ENCODE data around the gene BEX2.
"Not testable (repeated sequence)": the region's sequence is repeated elsewhere in the genome, so short reads cannot be mapped to it uniquely, and the experiment has no call there.

Gene BEX2

DNA sequence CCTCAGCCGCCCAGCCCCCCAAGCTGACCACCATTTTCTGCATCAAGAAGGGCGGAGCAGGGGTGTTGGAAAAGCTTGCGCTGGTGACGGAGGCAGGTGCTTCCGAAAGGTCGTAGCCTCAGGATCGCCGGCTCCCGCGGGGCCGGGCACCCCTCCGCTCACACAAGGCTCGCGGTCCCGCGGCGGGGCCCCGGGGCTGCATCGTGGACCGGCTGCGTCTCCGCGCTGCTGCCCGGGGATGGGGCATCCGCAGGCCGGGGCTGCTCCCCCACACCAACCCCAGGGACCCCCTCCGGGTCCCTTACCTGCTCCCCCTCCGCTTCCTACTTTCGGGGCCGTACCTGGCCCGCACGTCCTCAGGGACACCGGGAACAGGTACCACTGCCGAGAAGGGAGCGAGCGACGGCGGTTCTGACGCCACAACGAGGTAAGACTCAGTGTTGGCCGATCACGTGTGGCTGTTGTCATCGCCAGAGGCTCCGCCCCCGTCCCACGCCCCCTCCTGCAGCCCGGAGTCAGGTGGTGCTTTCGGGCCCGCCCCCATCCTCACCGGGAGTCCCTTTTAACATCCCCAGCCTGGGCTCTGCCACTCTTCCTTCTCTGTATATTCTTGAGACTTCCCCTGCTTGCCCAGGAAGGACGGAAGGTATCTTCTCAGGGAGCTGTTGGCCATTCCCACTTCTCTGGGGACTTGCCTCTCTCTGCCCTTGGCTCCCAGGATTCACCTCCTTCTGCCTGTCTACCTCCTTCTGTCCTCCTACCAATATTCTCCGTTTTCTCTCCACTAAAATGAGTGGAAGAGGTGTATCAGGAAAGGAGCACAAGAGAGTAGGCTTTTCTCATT is at the start of gene BEX2:
Gene BEX2, minus strand, starts transcription at position 436 of the 844 bp plus-strand sequence. CDS start 1,014 bp downstream, outside the sequence.
- no peak for DNase-seq (ENCODE audit: low read depth)

GRCh38 chrX:103360092-103360491 is 49.3 kb upstream of the BEX2 start:
- DNase-seq (ENCODE audit: low read depth) = no peak

DNA sequence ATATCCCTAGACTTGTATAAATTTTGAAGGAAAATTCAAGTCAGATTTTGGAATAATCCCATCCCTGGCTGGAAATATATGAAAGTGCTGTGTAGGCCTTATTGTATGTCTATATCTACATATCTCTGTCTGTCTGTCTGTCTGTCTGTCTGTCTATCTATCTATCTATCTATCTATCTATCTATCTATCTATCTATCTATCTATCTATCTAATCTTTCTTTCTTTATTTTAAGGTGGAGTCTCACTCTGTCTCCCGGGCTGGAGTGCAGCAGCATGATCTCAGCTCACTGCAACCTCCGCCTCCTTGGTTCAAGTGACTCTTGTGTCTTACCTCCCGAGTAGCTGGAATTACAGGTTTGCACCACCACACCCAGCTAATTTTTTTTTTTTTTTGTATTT is 48.8 kb upstream of the BEX2 start:
- not testable (repeated sequence) for DNase-seq (ENCODE audit: low read depth)

DNA sequence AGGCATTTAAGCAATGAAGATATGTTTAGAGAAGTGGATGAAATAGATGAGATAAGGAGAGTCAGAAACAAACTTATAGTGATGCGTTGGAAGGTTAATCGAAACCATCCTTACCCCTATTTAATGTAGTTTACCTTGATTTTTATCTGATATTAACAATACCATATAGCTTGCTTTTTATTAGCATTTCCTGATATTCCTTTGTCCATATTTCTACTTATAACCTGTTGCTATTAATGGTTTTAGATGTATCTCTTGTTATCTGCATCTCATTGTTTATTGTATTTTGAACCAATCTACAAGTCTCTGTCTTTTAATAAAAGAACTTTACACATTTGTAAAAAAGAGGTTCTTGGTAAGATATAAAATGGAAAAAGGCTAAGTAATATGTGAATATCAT is 47.1 kb upstream of the BEX2 start:
- no peak for DNase-seq (ENCODE audit: low read depth)

- no peak for DNase-seq (ENCODE audit: low read depth)
Observed at GRCh38 chrX:103356858-103357257, 46.1 kb upstream of the BEX2 start.

DNA sequence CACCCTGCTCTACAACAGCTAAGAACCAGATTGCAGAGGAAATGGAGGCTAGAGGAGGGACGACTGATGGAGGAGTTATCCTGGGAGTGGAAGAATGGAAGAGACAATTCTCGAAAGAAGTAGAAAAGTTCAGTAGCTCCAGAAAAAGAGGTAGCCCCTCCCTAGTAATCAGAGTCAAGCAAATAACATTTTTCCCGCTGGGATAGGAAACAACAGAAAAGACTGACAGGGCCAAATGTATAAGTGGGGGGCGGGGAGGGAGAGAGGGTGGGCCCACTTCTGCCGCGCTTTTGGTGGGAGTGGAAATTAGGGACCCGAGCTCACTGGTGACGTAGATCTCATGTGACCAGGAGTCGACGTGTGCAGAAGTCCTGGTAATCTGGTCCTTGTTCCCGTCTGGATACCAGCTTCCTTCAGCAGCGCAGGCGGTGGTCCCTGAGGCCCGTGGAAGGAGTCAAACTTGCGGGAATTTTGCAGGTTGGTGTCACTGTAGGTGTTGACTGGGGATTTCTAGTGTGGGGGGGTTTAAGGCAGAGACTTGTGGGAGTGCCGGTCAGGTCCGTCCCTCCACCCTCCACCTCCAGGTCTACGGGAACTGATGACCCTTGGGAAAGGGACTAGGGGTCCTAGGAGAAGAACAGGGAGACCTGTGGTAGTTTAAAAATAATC is 45.5 kb upstream of the BEX2 start, which contains the start of gene TCEAL9:
Gene TCEAL9, plus strand, starts transcription at position 377 of the 669 bp plus-strand sequence. CDS start 1,179 bp downstream, outside the sequence.
- DNase-seq (ENCODE audit: low read depth) = no peak

- DNase-seq (ENCODE audit: low read depth) = no peak
Observed at GRCh38 chrX:103347682-103348397, 37.0 kb upstream of the BEX2 start.

- DNase-seq (ENCODE audit: low read depth) = no peak
Observed at GRCh38 chrX:103344606-103345005, 33.8 kb upstream of the BEX2 start.

DNA sequence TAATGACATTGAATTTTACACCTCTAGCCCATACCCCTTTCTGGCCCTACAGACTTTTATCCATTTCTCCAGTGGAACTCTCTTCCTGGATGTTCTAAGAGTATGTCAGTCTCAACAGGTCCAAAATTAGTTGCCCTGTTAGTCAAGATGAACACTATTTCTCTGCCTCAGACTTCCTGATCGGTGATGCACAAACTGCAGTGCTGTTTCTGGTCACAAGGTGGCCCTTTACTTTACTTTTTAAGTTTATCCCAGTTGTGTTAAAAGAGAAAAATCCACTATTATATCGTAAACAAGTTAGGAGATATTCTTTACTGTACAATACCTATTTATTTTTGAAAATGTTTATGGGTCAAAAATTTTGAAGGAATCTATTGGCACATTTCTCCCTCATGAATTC is 32.3 kb upstream of the BEX2 start:
- no peak for DNase-seq (ENCODE audit: low read depth)

DNA sequence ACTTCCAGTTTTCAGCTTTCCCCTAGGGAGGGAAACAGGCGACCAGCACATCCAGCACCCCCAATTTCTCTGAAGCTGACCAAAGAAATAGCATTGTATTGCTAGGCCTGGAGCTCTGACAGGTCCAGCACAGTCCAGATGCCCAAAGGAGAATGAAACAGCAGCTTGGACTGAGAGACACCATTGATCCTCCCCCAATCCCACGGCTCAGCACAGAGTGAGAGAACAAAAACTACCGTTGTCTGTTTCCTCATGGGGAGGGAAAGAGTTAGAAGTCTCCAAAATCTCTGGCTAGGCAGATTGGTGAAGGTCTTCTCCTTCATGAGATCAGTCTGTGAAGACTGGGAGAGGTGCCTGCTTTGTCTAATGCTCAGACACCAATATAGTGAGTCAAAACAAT is 27.9 kb upstream of the BEX2 start:
- no peak for DNase-seq (ENCODE audit: low read depth)

DNA sequence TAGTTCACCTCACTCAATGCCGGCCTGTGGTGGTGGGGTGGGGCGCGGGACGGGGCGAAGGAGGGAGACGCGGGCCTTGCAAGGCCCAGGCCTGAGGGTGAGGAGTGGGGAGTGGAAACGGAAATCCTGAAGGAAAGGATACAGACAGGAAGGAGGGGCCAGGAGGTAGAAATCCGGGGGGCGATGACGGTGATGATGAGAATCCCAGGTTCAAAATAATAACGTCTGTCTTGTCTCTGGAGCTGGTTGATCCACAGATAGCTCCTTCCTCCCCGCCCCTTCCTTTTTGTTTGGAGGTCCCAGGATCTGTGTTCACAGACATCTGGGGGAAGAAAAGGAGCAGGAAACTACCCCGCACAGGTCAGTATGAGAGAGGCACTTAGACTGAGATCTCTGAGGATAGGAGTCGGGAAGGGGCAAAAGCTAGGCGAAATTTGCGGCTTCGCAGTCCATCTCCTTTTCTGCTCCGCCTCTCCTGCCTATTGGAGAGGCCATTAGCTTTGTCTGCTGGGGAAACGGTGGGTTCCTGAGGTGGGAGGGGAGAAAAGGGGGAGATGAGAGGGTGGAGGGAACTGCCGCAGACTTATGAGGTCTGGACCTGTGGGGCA is 20.0 kb upstream of the BEX2 start:
- no peak for DNase-seq (ENCODE audit: low read depth)

- no peak for DNase-seq (ENCODE audit: low read depth)
Observed at GRCh38 chrX:103329991-103330390, 19.2 kb upstream of the BEX2 start, which contains the start of gene TCEAL7. Gene TCEAL7 (plus strand): TSS chrX:103330239. CDS start chrX:103331404, 1,165 bp downstream.

- no peak for DNase-seq (ENCODE audit: low read depth)
Observed at GRCh38 chrX:103311399-103311780, 600 bp upstream of the BEX2 start.

DNA sequence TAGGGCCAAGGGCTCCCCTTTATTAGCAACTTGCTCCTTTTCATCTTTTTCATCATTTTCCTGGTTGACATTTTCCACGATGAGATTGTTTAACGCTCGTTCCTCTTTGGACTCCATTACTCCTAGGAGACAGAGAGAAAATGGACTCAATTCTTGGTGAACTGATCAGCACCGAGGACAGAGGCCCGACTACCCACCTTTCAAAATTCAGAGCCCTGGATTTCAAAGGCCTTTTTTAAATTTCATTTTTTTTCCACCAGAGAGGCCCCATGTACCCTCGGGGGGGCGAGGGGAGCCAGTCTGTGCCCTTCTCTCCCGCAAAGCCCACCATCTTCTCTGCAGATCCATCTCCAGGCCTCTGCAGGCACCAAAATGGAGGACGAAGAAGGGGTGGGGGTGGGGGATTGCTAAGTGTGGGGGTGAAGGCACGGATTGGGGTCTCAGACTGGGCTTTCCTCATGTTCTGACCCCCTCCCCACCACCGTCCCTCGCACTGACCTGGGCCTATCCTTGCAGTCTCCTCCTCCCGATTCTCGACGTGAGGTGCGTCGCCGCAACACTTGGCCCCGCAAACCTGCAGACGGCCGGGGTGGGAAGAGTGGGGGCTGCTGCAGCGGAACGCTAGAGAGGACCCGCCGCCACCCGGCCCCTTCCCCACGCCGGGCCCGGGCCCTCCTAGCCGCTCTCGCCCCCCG is 783 bp downstream of the BEX2 start:
- no peak for DNase-seq (ENCODE audit: low read depth)

DNA sequence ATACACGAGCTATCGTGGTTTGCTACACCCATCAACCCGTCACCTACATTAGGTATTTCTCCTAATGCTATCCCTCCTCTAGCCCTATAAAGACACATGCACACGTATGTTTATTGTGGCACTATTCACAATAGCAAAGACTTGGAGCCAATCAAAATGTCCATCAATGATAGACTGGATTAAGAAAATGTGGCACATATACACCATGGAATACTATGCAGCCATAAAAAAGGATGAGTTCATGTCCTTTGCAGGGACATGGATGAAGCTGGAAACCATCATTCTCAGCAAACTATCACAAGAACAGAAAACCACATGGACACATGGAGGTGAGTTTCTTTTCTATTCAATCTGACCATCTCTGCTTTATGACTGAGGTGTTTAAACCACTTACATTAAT is 5.1 kb downstream of the BEX2 start:
- not testable (repeated sequence) for DNase-seq (ENCODE audit: low read depth)

DNA sequence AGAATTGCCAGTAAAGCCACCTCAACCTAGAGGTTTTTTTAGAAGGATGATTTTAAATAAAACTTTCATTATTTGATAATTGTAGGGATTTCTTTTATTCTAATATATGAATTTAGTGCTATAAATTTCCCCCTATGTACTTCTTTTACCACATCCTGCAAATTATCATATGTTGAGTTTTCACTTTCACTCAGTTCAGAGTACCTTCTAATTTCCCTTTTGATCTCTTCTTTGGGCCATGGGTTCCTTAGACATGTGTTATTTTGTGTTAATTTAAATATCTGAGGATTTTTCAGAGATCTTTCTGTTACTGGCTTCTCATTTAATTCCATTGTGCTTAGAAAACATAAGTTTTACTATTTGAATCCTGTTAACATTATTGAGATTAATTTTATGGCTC is 6.1 kb downstream of the BEX2 start:
- no peak for DNase-seq (ENCODE audit: low read depth)

DNA sequence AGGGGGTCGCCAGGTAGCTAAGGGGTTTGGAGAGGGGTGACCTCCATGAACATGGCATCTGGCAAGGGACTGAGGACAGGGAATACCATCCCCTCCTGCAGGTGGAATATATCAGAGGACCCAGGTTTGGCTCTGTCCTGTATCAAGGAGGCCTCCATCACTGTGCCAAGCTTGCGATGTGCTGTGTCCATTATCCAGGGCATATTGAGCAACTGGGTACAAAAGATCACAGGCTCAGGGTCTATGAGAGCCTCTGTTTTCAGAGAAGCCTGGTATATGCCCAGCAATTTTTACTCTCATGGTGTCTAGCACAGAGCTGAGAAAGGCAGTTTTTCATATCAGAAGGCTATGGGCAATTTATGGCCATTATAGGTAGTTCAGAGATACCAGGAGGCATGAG is 17.7 kb downstream of the BEX2 start:
- DNase-seq (ENCODE audit: low read depth) = no peak

GRCh38 chrX:103279624-103280023 is 31.2 kb downstream of the BEX2 start:
- DNase-seq (ENCODE audit: low read depth) = no peak

DNA sequence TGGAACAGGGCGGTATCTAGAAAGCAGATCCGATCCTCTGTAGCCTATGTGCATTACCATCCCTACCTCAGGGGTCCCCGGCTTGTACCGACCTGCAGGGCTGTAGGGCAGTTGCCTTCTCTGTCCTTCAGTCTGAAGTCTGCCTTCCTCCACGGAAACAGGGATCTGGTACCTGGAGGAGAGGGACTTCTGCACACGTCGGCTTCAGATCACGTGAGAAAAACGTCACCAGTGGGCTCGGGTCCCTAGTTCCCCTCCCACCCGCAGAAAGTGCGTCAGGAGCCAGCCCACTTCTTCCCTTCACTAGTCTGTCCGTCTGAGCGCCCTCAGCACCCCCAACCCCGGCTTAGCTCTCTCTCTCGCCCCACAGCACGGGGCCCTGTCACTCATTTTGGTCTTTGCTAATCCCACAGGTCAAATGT is 34.2 kb downstream of the BEX2 start, which contains the start of gene TCEAL5:
Gene TCEAL5, minus strand, starts transcription at position 170 of the 422 bp plus-strand sequence. CDS start 2,187 bp downstream, outside the sequence.
- no peak for DNase-seq (ENCODE audit: low read depth)

DNA sequence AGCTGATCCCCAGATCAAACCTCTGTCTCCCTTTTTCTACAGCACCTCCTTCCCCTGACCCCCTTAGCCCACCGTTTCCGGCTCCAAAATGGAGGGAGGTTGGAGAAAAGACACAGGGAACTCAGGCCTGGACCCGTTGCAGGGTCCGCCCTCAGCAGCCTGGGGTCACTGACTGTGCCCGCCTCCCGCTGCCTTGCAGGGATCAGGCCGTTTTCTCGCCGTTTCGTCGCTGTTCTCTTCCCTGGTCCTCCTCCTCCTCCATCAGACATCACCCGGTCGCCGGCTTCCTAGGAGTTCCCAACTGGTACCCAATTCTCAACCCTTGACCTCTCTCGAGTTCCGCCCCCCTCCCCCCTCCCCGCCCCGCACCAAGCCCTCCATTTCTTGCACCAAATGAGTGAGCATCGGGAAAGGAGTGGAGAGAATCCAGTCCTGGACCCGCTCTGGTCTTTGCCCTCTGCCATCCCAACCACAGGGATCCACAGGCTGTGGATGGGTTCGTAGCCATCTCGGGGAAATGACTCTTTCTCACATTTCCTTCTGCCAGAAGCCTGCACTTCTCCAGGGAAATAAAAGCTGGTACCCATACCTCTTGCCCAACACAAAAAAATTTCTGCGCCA is 34.7 kb downstream of the BEX2 start:
- DNase-seq (ENCODE audit: low read depth) = no peak

DNA sequence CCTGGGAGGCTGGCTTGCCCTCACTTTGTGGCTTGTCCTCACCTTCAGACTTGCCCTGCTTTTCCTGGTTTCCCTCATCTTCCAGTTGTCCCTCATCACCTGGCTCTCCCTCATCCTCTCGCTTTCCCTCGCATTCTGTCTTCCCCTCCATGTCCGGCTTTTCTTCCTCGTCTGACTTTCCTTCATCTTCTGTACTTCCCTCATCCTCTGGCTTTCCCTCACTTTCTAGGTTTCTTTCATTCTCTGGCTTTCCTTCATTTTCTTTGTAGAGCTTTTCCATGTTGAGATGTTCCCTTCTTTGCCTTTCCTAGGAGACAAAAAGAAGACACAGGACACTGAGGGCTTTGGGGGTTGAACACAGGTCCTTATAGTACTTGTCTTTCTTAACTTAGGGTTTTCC is 36.5 kb downstream of the BEX2 start:
- DNase-seq (ENCODE audit: low read depth) = no peak
